ENCODE results near the gene PLA2G6. TPM values are rescaled to one million over a fixed set of nuclear protein-coding genes. Genes with fewer than 3 reads are reported as not detected.

Gene PLA2G6
- total and polyA plus RNA-seq, 2 of the 13 experiments (the other 11 are each of a cell fraction or from before 2014, with no cell fraction given) = 4.8 to 11.5 TPM

DNA sequence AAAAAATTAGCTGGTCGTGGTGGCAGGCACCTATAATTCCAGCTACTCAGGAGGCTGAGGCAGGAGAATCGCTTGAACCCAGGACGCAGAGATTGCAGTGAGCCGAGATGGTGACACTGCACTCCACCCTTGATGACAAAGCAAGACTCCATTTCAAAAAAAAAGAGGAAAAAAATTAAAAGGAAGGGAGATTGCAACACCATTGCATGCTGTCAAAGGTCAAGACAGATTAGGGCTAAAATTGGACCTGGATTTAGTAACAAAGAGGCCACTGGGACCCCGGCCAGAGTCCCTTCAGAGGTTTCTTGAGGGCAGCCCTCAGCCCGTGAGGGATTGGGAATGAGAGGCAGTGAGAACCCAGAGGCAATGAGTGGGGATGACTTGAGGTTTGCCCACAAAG lies 11.9 kb upstream of the PLA2G6 start (continued):
- TF ChIP-seq ZNF317 (CRISPR knock-in tag; IDR thresholded peaks at IDR 0.05) = no peak
- TF ChIP-seq BHLHE40 (IDR thresholded peaks at IDR 0.05; ENCODE audit: low read length) = no peak
- no peak for TF ChIP-seq MYC (CRISPR knock-in tag; IDR thresholded peaks at IDR 0.05; ENCODE audit: borderline replicate concordance)
- TF ChIP-seq ZSCAN21 (CRISPR knock-in tag; IDR thresholded peaks at IDR 0.05; ENCODE audit: borderline replicate concordance) = no peak
- TF ChIP-seq, protein P1, sequence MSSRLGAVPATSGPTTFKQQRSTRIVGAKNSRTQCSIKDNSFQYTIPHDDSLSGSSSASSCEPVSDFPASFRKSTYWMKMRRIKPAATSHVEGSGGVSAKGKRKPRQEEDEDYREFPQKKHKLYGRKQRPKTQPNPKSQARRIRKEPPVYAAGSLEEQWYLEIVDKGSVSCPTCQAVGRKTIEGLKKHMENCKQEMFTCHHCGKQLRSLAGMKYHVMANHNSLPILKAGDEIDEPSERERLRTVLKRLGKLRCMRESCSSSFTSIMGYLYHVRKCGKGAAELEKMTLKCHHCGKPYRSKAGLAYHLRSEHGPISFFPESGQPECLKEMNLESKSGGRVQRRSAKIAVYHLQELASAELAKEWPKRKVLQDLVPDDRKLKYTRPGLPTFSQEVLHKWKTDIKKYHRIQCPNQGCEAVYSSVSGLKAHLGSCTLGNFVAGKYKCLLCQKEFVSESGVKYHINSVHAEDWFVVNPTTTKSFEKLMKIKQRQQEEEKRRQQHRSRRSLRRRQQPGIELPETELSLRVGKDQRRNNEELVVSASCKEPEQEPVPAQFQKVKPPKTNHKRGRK (CRISPR knock-in tag; IDR thresholded peaks at IDR 0.05) = no peak
- TF ChIP-seq HOXA3 (CRISPR knock-in tag; IDR thresholded peaks at IDR 0.05) = peak; percentile 38; the same call in 1 of the 2 replicates
- TF ChIP-seq, protein P2, sequence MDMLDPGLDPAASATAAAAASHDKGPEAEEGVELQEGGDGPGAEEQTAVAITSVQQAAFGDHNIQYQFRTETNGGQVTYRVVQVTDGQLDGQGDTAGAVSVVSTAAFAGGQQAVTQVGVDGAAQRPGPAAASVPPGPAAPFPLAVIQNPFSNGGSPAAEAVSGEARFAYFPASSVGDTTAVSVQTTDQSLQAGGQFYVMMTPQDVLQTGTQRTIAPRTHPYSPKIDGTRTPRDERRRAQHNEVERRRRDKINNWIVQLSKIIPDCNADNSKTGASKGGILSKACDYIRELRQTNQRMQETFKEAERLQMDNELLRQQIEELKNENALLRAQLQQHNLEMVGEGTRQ (IDR thresholded peaks at IDR 0.05; ENCODE audit: low read depth, low read length) = no peak
- TF ChIP-seq, protein P2 (CRISPR knock-in tag; IDR thresholded peaks at IDR 0.05; ENCODE audit: borderline replicate concordance) = no peak
- TF ChIP-seq, protein P3, sequence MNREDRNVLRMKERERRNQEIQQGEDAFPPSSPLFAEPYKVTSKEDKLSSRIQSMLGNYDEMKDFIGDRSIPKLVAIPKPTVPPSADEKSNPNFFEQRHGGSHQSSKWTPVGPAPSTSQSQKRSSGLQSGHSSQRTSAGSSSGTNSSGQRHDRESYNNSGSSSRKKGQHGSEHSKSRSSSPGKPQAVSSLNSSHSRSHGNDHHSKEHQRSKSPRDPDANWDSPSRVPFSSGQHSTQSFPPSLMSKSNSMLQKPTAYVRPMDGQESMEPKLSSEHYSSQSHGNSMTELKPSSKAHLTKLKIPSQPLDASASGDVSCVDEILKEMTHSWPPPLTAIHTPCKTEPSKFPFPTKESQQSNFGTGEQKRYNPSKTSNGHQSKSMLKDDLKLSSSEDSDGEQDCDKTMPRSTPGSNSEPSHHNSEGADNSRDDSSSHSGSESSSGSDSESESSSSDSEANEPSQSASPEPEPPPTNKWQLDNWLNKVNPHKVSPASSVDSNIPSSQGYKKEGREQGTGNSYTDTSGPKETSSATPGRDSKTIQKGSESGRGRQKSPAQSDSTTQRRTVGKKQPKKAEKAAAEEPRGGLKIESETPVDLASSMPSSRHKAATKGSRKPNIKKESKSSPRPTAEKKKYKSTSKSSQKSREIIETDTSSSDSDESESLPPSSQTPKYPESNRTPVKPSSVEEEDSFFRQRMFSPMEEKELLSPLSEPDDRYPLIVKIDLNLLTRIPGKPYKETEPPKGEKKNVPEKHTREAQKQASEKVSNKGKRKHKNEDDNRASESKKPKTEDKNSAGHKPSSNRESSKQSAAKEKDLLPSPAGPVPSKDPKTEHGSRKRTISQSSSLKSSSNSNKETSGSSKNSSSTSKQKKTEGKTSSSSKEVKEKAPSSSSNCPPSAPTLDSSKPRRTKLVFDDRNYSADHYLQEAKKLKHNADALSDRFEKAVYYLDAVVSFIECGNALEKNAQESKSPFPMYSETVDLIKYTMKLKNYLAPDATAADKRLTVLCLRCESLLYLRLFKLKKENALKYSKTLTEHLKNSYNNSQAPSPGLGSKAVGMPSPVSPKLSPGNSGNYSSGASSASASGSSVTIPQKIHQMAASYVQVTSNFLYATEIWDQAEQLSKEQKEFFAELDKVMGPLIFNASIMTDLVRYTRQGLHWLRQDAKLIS (CRISPR knock-in tag; IDR thresholded peaks at IDR 0.05) = no peak
- no peak for TF ChIP-seq ARNTL (CRISPR knock-in tag; IDR thresholded peaks at IDR 0.05)
- no peak for TF ChIP-seq CCAR2 (optimal IDR thresholded peaks at IDR 0.05; ENCODE audit: low read depth, low read length)
- no peak for TF ChIP-seq STAT5B (CRISPR knock-in tag; IDR thresholded peaks at IDR 0.05)
- TF ChIP-seq, protein P4, sequence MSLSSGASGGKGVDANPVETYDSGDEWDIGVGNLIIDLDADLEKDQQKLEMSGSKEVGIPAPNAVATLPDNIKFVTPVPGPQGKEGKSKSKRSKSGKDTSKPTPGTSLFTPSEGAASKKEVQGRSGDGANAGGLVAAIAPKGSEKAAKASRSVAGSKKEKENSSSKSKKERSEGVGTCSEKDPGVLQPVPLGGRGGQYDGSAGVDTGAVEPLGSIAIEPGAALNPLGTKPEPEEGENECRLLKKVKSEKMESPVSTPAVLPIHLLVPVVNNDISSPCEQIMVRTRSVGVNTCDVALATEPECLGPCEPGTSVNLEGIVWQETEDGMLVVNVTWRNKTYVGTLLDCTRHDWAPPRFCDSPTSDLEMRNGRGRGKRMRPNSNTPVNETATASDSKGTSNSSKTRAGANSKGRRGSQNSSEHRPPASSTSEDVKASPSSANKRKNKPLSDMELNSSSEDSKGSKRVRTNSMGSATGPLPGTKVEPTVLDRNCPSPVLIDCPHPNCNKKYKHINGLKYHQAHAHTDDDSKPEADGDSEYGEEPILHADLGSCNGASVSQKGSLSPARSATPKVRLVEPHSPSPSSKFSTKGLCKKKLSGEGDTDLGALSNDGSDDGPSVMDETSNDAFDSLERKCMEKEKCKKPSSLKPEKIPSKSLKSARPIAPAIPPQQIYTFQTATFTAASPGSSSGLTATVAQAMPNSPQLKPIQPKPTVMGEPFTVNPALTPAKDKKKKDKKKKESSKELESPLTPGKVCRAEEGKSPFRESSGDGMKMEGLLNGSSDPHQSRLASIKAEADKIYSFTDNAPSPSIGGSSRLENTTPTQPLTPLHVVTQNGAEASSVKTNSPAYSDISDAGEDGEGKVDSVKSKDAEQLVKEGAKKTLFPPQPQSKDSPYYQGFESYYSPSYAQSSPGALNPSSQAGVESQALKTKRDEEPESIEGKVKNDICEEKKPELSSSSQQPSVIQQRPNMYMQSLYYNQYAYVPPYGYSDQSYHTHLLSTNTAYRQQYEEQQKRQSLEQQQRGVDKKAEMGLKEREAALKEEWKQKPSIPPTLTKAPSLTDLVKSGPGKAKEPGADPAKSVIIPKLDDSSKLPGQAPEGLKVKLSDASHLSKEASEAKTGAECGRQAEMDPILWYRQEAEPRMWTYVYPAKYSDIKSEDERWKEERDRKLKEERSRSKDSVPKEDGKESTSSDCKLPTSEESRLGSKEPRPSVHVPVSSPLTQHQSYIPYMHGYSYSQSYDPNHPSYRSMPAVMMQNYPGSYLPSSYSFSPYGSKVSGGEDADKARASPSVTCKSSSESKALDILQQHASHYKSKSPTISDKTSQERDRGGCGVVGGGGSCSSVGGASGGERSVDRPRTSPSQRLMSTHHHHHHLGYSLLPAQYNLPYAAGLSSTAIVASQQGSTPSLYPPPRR (CRISPR knock-in tag; IDR thresholded peaks at IDR 0.05; ENCODE audit: borderline replicate concordance) = 0 out of 2 replicates have a peak, but pooled peaks have one; percentile 36
- TF ChIP-seq NCOA2 (CRISPR knock-in tag; IDR thresholded peaks at IDR 0.05) = peak; percentile 39; the same call in 1 of the 2 replicates
